Glomerular visceral epithelial cell (primary cell): ENCODE data around the gene SPECC1L.
A peak's percentile ranks its signal among the peaks of the same experiment; 100 is the strongest.

ENCODE experiments used
- DNase-seq: peaks from one replicate; pipeline ENCODE4 v3.0.0-alpha.2; 2016; ENCODE audit errors: extremely low spot score

The SPECC1L gene

DNA sequence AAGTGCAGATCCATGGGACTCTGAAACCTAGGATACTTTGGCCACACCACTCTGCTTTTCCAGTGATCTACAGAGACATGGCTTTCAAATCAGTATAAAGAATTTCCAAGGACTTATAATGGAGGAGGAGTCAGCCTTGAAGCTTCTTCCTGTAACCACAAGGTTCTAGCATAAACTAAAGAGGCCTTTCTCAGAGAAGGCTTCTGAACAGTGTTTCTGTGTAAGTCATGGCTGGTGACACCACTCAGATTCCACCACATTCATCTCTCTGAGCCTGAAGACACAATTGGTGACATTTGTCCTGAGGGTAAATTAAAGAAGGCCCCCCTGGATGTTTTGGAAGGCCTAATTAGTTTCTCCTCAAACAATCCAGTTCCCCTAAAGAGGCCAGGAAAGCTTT lies 127.8 kb downstream of the SPECC1L start:
- no peak for DNase-seq

DNA sequence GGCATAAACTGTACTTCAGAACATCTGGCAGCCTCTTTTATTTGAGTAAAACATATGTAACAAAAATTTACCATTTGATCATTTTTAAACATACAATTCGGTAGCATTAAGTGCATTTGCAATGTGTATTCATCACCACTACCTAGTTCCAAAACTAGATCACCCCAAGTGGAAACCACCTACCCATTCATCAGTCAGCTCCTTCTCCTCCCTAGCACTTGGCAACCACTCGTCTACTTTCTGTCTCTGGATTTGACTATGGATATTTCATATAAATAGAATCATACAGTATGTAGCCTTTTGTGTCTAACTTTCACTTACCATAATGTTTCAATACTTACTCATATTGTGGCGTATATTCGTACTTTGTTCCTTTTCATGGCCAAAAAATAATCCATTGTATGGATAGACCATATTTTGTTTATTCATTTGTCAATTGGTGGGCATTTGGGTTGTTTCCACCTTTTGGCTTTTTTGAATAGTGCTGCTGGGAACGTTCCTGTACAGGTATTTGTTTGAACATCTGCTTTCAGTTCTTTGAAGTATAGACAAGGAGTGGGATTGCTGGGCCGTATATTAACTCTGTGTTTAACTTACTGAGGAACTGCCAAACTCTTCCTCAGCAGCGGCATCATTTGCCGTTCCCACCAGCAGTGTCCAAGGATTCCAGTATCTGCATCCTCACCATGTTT lies 129.5 kb downstream of the SPECC1L start:
- no peak for DNase-seq

DNA sequence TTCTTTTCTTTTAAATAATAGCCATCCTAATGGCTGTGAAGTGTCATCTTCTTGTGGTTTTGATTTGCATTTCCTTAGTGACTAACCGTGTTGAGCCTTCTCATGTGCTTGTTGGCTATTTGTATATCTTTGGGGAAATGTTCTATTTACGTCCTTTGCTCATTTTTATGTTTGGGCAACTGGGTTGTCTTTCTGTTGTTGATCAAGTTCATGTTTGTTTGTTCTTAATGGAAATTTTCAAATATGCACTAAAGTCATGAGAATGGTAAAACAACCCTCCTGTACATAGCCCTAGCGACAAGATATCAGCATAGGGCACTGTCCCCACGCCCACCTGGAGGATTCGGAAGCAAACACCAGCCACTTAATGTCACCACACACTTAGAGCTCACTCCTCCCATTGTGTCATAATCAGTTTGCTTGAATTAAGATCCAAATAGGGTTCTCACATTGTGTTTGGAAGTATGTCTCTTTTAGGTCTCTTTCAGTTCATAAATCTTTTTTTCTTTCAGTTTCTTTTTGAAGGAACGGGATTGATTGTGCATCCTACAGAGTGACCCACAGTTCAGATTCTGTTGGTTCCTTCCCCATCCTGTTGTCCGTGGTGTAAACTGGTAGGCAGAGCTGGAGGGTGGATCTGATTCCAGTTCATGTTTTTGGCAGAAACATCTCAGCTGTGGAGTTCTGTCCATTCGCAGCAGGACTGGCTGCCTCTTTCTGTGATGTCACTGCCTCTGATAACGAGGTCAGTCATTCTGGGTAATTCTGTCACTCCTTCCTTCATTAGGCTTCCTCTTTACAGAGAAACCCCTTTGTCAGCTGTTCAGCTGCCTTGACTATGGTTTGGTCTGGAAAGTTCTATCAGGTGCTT lies 130.3 kb downstream of the SPECC1L start:
- no peak for DNase-seq

DNA sequence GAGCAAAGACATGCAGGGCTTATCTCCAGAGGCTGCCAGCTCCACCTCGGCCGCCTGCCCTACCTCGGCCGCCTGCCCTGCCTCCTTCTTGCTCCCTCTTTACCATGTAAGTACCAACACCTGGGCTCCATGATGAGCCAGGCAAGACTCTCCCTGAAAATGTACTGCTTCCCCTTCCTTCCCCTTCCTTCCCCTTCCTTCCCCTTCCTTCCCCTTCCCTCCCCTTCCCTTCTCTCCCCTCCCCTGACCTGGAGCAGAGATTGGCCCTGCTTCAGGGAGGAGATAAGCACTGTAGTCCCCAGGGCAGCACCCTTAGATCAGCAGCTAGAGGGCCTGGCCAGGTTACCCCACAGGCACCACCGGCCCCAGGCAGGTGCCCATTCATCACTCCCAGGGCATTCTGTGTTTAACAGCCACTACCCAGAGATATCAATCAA lies 131.3 kb downstream of the SPECC1L start:
- DNase-seq: no peak

DNA sequence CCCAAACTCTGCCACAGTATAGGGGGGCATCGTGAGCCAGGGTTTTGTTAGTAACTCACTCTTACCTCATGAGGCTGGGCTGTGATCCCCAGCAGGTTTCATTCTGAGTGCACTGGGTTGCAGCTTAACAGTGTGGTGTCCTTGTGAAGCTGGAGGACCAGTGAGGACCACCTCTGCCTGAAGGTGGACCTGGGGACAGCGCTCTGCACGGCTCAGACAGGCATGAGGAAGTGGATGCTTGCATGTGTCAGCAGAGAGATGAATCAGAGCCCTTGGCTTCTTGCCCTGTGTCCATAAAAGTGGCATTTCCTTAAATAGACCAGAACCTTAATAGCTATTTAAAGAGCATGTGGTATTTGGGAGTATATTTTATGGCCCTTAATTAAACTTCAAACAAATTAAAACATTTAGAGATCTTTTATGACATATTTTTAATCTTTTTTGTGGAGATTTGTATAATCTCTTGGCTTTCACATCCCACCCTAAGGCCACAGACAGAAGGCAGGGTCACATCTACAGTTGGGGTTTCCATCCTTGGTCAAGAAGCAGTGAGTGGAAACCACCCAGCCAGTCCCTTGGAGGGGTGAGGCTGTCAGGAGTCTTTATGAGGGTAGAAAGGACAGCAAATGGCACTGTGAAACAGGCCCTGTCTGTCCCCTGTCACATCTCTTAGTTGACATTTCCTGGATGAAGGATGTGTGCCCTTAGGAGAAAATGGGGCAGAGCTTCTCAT lies 132.0 kb downstream of the SPECC1L start:
- peak; percentile 85 for DNase-seq

DNA sequence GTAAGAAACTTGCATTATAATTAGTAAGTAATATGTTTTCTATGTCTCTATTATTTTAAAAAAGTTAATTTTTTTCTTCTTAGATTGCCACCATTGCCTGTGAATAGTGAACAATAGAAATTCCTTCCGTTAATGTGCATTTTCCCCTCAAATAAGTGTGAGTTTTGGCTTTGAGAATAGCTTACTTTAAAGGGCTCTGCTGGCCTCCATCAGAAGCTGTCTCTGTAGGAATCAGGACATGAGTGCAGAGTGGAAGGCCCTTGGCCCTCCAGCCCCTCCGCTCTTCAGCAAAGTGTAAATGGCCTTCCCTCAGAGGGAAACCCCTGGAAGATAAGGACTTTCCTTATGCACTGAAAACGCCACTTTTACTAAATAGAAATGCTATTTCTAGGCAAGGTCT lies 132.7 kb downstream of the SPECC1L start:
- DNase-seq: no peak

DNA sequence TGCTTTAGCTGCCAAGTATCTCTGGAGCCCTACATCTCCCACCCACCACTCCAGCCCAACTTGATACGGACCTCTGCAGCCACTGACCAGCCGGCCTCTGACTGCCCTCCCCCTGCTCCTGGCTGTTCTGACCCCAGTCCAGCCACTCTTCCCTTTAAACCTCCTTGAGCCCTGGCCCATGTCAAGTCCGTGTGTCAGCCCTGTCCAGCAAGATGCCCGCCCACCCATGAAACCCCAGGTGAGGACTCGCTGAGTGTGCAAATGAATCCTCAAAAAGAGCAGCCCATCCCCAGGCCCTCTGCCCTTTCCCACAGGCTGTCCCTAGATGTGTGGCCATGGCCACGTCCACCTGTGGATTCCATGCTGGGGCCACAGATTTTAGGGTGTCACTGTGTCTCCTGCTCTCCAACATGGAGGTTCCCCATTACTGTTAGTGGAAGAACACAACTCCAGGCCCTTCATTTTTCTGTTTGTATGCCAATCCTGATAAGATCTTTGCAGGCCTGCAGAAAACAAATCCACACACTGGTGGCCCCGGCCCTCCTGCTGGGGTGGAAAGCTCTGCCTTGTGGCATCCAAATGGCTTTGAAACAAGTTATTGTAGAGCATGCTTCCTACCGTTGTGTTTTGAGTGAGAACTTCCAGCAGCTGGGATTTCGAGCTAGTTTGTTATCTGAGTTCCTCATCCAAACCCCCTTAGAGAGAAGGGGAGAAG lies 134.1 kb downstream of the SPECC1L start:
- DNase-seq: no peak

DNA sequence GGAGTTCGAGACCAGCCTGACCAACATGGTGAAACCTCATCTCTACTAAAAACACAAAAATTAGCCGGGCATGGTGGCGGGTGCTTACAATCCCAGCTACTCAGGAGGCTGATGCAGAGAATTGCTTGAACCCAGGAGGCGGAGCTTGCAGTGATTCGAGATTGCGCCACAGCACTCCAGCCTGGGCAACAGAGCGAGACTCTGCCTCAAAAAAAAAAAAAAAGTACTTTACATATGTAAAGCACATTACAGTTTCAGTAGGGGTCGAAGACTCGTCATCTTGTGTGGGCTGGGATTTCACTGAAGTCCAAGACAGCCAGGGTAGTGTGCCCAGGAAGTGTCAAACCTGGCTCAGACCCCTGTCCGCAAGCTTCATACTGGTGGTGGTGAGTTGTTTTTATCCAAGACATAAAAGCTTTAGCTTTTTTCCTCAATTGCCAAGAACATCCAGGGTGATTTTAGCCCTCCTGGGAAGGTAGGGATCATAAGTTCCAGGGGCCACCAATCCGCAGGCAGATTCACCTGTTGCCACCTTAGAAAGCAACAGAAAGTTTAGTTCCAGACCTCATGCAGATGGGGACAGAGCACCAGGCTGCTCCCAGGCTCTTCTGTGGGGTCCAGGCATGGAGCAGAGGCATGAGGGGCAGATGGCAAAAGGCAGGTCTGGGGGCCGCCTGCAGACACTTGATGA lies 135.1 kb downstream of the SPECC1L start:
- no peak for DNase-seq

DNA sequence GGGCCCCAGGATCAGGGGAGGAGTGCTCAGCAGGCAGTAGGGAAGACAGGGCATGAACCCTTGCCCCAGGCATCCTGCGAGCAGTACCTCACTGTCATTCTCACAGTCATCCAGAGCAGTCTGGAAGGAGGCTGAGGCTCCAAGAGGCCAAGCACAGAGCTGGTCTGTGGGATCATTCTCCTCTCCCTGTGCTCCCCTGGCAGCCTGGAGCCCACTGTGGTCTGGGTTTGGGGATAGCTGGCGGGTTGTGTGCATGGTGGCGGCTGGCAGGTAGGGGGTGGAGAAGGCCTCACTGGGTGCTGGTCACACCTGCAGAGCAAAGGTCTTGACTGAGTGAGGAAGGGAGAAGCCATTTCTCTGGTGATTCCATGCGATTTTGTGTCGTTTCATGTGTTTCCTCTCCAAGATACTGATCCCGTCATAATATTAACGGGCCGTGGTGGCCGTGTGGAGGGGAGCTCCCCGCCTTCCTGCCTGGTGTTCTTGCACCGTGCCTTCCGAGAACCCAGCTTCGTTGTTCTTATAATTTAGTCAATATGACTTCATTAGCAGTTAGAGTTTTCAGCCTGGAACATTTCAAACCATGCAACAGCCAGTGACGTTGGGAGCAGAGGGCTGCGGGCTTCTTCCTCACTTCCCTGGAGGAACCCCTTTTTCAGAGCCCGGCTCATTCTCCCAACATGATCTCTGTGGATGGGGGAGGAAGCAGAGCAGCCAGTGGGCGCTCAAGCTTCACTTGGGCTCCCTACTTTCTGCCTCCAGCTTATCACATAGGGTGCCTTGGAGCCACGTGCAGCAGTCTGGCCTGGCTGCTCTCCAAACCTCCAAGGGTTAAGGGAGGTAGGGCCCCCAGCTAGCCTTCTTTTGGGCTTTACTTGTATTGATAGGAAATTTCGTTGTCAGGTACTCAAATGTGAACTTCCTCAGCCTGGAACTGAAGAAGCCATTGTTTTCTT lies 136.0 kb downstream of the SPECC1L start:
- DNase-seq: no peak

DNA sequence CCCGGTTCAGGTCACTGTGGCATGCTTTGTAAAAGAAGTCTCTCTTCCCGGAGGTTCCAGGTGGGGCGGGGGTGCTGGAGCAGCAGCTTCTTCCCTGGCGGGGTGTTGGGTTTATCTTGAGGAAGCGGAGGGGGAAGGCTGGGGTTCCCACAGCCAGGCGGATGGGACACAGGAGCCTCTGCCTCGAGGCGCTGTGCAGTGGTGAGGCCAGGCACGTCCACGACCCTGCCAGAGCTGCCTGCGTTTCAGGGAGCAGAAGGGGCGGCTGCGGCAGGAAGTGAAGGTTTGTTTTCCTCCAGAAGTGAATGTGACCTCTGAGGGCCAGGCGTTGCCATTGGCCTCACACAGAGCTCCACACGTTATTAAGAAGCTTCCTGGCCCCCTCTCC lies 136.6 kb downstream of the SPECC1L start:
- DNase-seq: no peak

DNA sequence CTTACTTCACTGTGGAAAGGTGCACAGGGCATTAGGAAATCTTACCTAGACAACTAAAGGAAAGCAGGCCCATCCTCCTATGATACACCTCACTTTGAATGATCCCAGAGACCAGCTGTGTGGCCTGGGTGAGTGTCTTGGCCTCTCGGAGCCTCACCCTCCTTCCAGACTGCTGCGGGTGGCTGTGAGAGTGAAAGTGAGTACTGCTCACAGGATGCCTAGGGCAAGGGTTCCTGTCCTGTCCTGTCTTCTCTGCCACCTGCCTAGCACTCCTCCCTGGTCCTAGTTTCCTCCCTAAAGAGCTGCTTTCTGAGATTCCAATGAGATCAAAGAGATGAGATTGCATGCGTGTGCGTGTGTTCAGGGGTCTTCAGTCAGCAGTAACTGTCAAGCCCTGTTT lies 137.3 kb downstream of the SPECC1L start:
- DNase-seq: no peak

DNA sequence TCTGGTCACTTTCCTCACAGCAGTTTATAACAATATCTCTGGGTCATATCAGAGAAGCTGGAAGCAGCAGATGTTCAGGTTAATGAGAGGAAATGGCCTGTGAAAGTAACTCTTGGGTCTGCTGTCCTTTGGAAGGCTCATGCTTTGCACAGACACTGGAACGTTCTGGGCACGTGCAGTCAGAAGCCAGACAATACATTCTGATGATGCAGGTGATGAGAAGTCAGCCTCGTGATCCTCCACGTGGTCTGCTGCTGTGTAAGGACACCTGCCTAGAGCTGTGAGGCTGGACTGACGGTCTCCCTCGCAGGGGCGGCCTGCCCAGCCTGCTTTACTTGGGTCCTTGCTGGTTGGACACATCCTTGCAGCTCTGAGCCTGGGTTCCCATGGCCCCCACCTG lies 138.0 kb downstream of the SPECC1L start:
- DNase-seq: no peak

DNA sequence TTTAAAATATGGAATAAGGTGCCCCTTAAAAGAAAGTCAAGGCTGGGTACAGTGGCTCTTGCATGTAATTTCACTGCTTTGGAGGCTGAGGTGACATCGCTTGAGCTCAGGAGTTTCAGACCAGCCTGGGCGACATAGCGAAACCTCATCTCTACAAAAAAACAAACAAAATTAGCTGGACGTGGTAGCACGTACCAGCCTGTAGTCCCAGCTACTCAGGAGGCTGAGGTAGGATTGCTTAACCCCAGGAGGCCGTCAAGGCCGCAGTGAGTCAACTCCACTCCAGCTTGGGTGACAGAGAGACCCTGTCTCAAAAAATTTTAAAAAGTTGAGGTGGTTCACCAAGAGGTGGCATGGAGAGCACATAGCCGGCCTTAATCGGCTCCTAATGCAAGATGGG lies 139.1 kb downstream of the SPECC1L start:
- no peak for DNase-seq

DNA sequence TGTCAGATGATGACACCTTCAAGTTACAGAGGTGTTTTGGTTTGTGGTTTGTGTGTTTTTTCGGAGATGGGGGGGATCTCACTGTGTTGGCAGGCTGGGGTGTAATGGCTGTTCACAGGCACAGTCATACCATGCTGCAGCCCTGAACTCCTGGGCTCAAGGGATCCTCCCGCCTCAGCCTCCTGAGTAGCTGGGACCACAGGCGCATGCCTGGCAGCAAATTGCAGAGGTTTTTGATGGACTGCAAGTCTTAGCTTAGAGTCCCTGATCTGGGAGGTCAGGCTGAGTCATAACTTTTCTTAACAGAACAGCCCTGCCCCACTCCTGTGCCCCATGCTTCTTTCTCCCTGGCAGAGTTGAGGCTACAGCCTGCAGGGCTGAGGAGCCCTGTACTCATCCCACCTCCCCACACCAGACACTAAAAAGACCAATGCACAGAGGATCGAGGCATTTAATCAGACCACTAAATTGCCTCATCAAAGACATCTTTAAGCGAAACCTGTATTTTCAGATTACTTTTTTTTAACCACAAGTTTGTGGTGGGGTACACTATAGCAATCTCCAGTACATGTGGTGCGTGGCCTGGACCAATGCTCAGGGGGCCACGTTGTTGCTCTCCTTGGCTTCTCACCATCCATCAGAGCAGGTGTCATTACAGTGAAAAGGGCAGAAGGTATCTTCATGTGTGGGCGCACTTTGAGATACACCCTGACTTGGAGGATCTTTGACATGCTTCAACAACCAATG lies 139.7 kb downstream of the SPECC1L start:
- DNase-seq: peak; percentile 23

DNA sequence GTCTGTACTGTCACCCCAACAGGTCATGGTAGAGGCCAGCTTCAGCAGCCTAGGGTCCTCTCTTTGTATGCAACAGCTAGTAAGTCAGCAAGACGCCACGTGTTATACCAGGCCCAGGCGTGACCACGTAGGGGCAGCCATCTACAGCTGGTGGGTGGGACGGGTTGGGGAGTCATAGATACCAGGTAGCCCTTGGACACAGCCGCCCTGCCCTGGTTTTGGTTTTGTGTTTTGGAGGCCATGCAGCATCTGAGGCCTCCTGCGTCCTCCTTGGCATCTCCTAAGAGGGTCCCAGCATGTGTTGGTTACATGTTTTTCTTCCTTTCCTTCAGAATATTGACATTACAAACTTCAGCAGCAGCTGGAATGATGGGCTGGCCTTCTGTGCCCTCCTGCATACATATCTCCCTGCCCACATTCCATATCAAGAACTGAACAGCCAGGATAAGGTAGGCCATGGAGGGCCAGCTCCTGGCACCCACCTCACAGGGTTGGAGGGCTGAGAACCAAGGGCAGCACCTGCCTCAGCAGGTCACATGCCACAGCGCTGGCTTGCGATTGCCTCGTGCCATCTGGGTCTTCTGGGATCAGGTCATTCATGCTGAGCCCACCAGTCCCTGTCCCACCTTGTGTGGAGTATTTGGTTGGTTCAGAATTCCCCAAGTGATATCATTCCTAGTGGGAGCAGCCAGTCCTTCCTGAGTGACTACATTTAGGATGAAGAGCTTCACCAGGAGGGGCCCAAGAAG lies 140.8 kb downstream of the SPECC1L start:
- no peak for DNase-seq

DNA sequence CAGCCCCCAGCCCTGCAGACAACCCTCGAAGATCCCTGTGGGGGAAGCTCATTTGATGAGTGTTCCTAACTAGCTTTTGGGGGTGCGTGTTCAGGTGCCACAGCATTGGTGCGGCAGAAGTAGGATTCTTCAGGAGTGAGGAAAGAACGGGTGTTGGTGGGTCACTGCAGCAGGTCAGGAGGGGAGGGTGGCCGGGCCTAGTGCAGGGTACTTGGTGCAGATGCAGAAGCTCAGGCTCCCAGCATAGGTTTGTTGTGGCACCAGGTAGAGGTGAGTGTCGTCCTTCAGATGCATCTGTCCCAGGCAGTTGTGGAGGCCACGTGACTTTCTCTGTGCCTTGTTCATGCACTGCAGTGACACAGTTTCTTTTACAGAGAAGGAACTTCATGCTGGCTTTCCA lies 141.6 kb downstream of the SPECC1L start:
- DNase-seq: no peak

DNA sequence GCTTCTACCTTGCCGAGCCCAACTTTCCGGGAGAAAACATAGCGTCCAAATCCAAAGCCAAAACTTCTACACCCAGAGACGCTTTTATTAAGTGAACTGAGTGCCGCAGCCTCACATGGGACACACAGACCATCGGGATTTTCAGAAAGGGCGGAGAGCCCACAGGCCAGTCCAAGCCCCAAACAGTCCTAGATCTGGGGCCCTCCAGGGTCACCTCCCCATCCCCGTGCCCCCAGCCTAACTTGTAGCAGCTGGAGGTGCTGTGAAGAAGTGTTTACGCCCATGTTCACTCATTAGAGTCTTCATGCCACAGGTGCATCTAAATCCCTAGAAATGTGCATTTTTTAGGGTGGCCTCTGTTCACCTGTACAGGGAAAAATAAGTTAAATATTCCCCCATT lies 142.6 kb downstream of the SPECC1L start:
- no peak for DNase-seq

DNA sequence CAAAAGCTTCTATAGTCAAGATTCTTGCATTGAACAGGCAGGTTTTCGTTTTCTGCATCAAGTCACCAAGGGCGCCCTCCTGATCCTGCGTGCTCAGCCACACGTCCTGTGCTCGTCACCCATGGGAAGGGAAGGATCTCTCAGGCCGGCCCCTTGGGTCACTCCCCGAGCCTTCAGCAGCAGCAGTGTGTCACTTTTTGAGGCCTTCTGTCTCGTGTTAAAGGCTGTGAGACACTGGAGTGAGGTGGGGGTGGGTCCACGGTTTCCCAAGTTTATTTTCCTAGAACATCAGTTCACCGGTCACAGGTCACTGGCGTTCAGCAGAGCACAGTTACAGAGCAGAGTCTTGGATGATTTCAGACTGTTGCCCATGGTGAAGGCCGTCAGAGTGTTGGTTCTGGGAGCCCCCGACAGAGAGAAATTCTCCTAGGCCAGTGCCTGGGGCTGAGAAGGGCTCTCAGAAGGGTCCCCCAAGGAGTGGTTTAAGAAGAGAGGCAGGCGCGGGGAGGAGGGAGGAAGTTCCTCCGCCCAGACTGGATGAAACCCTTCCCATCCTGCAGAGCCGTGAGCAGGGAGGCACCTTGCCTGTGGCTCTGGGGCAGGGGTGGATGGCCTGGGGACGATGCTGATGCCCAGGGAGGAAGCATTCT lies 143.2 kb downstream of the SPECC1L start:
- DNase-seq: no peak
